GM12878 (cell line): ENCODE results near the gene EGR1.

Source experiments
- CEBPB ChIP-seq, 2 experiments: fragments of 150-350 bp in 1 of 2; IDR thresholded peaks; 2 replicates each; pipeline ENCODE4 v1.6.1; 2012 to 2014; ENCODE audit warnings: low read depth in 2 of 2, low read length in 2 of 2, borderline replicate concordance in 1 of 2, inconsistent platforms in 1 of 2
- CHD2 ChIP-seq: IDR thresholded peaks from 2 replicates; pipeline ENCODE4 v1.6.1; 2011; ENCODE audit warnings: low read depth, low read length, improper control_type of control experiment, borderline replicate concordance
- CHD4 ChIP-seq: fragments of 200-600 bp; sonication (generic); IDR thresholded peaks from 2 replicates; pipeline ENCODE4 v1.6.1; 2016; ENCODE audit warnings: mild to moderate bottlenecking
- HCFC1 ChIP-seq: fragments of 150-350 bp; IDR thresholded peaks from 2 replicates; pipeline ENCODE4 v1.6.1; 2014; ENCODE audit warnings: low read length
- HDGF ChIP-seq: fragments of 450-650 bp; IDR thresholded peaks from 2 replicates; pipeline ENCODE4 v1.6.1; 2016; ENCODE audit warnings: antibody characterized with exemption
- NR2C2 ChIP-seq: IDR thresholded peaks from 2 replicates; pipeline ENCODE4 v1.6.1; 2011; ENCODE audit warnings: borderline replicate concordance, low read depth; ENCODE audit not compliant: control insufficient read depth, insufficient read length
- RCOR1 ChIP-seq: conservative IDR thresholded peaks from 2 replicates; pipeline ENCODE4 v1.6.1; 2012; ENCODE audit warnings: low read depth, low read length, improper control_type of control experiment
- TF ChIP-seq, protein P1 (sequence below): IDR thresholded peaks from 2 replicates; pipeline ENCODE4 v1.6.1; 2012; ENCODE audit warnings: low read depth, low read length, improper control_type of control experiment
- TF ChIP-seq, protein P2 (sequence below), 3 experiments: IDR thresholded peaks in 2 of 3; conservative IDR thresholded peaks in 1 of 3; 2 replicates each; pipeline ENCODE4 v1.5.1; 2011; ENCODE audit warnings: low read depth in 3 of 3, low read length in 3 of 3, mild to moderate bottlenecking in 3 of 3, control low read depth in 2 of 3, moderate library complexity in 2 of 3, inconsistent platforms in 1 of 3, mixed read lengths in 1 of 3; ENCODE audit not compliant: control insufficient read depth in 2 of 3, insufficient read depth in 1 of 3; ENCODE audit errors: extremely low read depth in 1 of 3

DNA sequence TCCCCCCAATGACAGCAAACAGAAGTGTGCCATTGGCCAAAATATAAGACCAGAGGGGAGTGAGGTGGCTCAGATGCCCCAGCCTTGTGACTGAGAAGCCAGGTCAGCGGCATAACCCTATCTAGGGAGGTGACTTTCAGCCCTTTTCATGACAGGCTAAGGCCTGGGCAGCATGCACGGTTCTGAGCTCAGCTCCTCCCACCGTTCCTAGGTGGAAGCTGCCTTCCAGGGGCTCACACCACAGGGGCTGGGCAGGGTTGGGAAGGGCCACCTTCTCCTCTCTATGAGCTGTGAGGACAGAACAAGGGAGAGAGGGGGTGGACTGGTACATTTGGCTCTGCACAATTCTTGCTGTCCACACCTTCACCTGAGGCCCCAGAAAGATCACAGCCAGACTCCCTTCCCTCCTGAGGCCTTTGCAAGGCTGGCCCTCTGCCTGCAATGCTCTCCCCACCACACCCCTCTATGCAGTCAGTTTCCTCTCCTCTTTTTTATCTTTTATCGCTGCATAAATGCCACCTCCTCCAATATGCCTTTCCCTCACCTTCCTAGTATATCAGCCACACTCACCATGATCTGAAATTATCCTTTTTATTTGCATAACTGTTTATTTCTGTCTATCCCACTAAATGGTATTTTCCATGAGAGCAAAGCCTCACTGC lies 5.1 kb upstream of the EGR1 start:
- TF ChIP-seq RCOR1: no peak
- TF ChIP-seq, protein P1, sequence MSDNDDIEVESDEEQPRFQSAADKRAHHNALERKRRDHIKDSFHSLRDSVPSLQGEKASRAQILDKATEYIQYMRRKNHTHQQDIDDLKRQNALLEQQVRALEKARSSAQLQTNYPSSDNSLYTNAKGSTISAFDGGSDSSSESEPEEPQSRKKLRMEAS: no peak
- TF ChIP-seq HDGF: no peak
- no peak for TF ChIP-seq CHD4
- TF ChIP-seq CHD2: no peak
- TF ChIP-seq NR2C2: no peak
- TF ChIP-seq, protein P2, sequence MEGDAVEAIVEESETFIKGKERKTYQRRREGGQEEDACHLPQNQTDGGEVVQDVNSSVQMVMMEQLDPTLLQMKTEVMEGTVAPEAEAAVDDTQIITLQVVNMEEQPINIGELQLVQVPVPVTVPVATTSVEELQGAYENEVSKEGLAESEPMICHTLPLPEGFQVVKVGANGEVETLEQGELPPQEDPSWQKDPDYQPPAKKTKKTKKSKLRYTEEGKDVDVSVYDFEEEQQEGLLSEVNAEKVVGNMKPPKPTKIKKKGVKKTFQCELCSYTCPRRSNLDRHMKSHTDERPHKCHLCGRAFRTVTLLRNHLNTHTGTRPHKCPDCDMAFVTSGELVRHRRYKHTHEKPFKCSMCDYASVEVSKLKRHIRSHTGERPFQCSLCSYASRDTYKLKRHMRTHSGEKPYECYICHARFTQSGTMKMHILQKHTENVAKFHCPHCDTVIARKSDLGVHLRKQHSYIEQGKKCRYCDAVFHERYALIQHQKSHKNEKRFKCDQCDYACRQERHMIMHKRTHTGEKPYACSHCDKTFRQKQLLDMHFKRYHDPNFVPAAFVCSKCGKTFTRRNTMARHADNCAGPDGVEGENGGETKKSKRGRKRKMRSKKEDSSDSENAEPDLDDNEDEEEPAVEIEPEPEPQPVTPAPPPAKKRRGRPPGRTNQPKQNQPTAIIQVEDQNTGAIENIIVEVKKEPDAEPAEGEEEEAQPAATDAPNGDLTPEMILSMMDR (IDR thresholded peaks at IDR 0.05 in 2 of 3, conservative IDR thresholded peaks at IDR 0.05 in 1 of 3; ENCODE audit: control insufficient read depth in 2 of 3, extremely low read depth in 1 of 3, insufficient read depth in 1 of 3, low read depth in 3 of 3, low read length in 3 of 3): no peak
- no peak for TF ChIP-seq HCFC1
- TF ChIP-seq CEBPB (IDR thresholded peaks at IDR 0.05; ENCODE audit: borderline replicate concordance in 1 of 2, low read depth in 2 of 2, low read length in 2 of 2): no peak
